CD14-positive monocyte (primary cell): Measurements from ENCODE around the gene ALKBH1. TPM values are rescaled to one million over a fixed set of nuclear protein-coding genes. Genes with fewer than 3 reads are reported as not detected.

Experiments
- DNase-seq, 3 donors: peaks; one replicate each; pipeline ENCODE4 v3.0.0-alpha.2; 2011 to 2022
- H2AFZ ChIP-seq: 2 replicates; pipeline ENCODE4 v1.6.0; 2012; ENCODE audit warnings: mild to moderate bottlenecking, low read depth, low read length, inconsistent platforms; ENCODE audit not compliant: insufficient read depth, poor library complexity, severe bottlenecking
- H3K27ac ChIP-seq, 2 donors: 1 replicate in 1 of 2; 2 replicates in 1 of 2; pipeline ENCODE4 v1.5.1; 2012 to 2013; ENCODE audit warnings: low read length in 2 of 2, control low read depth in 1 of 2, inconsistent platforms in 1 of 2, low read depth in 1 of 2, mild to moderate bottlenecking in 1 of 2
- H3K27me3 ChIP-seq, 2 donors: one replicate each; pipeline versions ENCODE4 v1.6.0 to v1.6.1; 2011 to 2013; ENCODE audit warnings: low read length in 2 of 2; ENCODE audit not compliant: control insufficient read depth in 2 of 2, insufficient read depth in 2 of 2
- H3K36me3 ChIP-seq, 2 donors: replicated peaks in 1 of 2; 1 replicate in 1 of 2; 2 replicates in 1 of 2; pipeline versions ENCODE4 v1.5.1 to v1.6.1; 2012 to 2013; ENCODE audit warnings: low read length in 2 of 2, control low read depth in 1 of 2, inconsistent platforms in 1 of 2, mild to moderate bottlenecking in 1 of 2; ENCODE audit not compliant: insufficient read depth in 2 of 2, control insufficient read depth in 1 of 2
- H3K4me1 ChIP-seq, 2 donors: 1 replicate in 1 of 2; 2 replicates in 1 of 2; pipeline versions ENCODE4 v1.5.1 to v1.6.1; 2012 to 2013; ENCODE audit warnings: low read length in 2 of 2, control low read depth in 1 of 2, inconsistent platforms in 1 of 2, mild to moderate bottlenecking in 1 of 2, moderate library complexity in 1 of 2; ENCODE audit not compliant: insufficient read depth in 2 of 2, control insufficient read depth in 1 of 2
- H3K4me2 ChIP-seq: replicated peaks from 2 replicates; pipeline ENCODE3; 2012; ENCODE audit warnings: low read length, moderate library complexity, mild to moderate bottlenecking; ENCODE audit not compliant: poor library complexity, severe bottlenecking; ENCODE audit errors: extremely low read depth
- H3K4me3 ChIP-seq, 3 experiments: fragments of 200-600 bp in 1 of 3; sonication (generic) in 1 of 3; replicated peaks in 1 of 3; 1 replicate in 2 of 3; 2 replicates in 1 of 3; pipeline ENCODE4 v1.5.1; 2011 to 2013; ENCODE audit warnings: low read length in 3 of 3, mild to moderate bottlenecking in 3 of 3, control low read depth in 2 of 3, low read depth in 2 of 3, inconsistent platforms in 1 of 3, moderate library complexity in 1 of 3
- H3K79me2 ChIP-seq: 2 replicates; pipeline ENCODE4 v1.6.0; 2012; ENCODE audit warnings: mild to moderate bottlenecking, control low read depth, inconsistent platforms, low read length, moderate library complexity; ENCODE audit not compliant: insufficient read depth
- H3K9ac ChIP-seq: 2 replicates; pipeline ENCODE4 v1.6.0; 2017; ENCODE audit warnings: low read length, mild to moderate bottlenecking; ENCODE audit not compliant: insufficient read depth, poor library complexity, severe bottlenecking
- H3K9me3 ChIP-seq, 2 donors: replicated peaks in 1 of 2; 1 replicate in 1 of 2; 2 replicates in 1 of 2; pipeline versions ENCODE4 v1.5.1 to v1.6.1; 2012 to 2013; ENCODE audit warnings: low read length in 2 of 2, control low read depth in 1 of 2; ENCODE audit not compliant: control insufficient read depth in 1 of 2, insufficient read depth in 1 of 2
- H4K20me1 ChIP-seq: 2 replicates; pipeline ENCODE4 v1.6.0; 2012; ENCODE audit warnings: mild to moderate bottlenecking, low read length, control low read depth, moderate library complexity; ENCODE audit not compliant: insufficient read depth
- H3K27ac Mint-ChIP-seq, 7 donors: one replicate each; pipeline ENCODE4 v1.8.0; 2020; ENCODE audit warnings: mild to moderate bottlenecking in 7 of 7, mixed read lengths in 7 of 7, moderate library complexity in 6 of 7, inconsistent platforms in 2 of 7
- H3K27me3 Mint-ChIP-seq, 3 donors: one replicate each; pipeline ENCODE4 v1.8.0; 2021 to 2022; ENCODE audit warnings: low read depth in 3 of 3, mild to moderate bottlenecking in 3 of 3, mixed read lengths in 3 of 3, moderate library complexity in 3 of 3, inconsistent platforms in 1 of 3
- H3K36me3 Mint-ChIP-seq, 2 donors: one replicate each; pipeline ENCODE4 v1.8.0; 2020; ENCODE audit warnings: mixed read lengths in 2 of 2, inconsistent platforms in 1 of 2, mild to moderate bottlenecking in 1 of 2
- H3K4me1 Mint-ChIP-seq: one replicate; pipeline ENCODE4 v1.8.0; 2020; ENCODE audit warnings: mild to moderate bottlenecking, mixed read lengths
- H3K4me3 Mint-ChIP-seq, 2 donors: one replicate each; pipeline ENCODE4 v1.8.0; 2020; ENCODE audit warnings: mild to moderate bottlenecking in 2 of 2, mixed read lengths in 2 of 2, moderate library complexity in 1 of 2
- H3K9me3 Mint-ChIP-seq, 7 donors: one replicate each; pipeline ENCODE4 v1.8.0; 2020 to 2022; ENCODE audit warnings: mixed read lengths in 7 of 7, mild to moderate bottlenecking in 6 of 7, moderate library complexity in 6 of 7, inconsistent platforms in 2 of 7
- WGBS: methylation state at CpG from one replicate; pipeline ENCODE4 v1.1.5; 2013; ENCODE audit warnings: missing lambda C conversion rate; ENCODE audit not compliant: insufficient coverage; 5-methylcytosine and 5-hydroxymethylcytosine counted together
- intact Hi-C, 2 donors: fragments of 100-400 bp; cut with micrococcal nuclease; formaldehyde crosslinking; loops; one replicate each; pipeline versions ENCODE4 v1.15.0 to v1.15.1; 2023
- polyA plus RNA-seq, 3 donors: library from polyadenylated mRNA; depleted of rRNA in 1 of 3; unstranded in 2 of 3; stranded (reverse) in 1 of 3; fragments of 300-500 nt in 2 of 3; fragments of >200 nt in 1 of 3; fragmentation: Illumina TruSeq in 2 of 3; gene quantifications; 1 replicate in 2 of 3; 2 replicates in 1 of 3; pipeline ENCODE4 v1.2.3, GENCODE V29; 2012 to 2021
- TF ChIP-seq, protein P1 (sequence below): fragments of 200-600 bp; IDR thresholded peaks from one replicate; pipeline ENCODE4 v1.8.0; 2022; ENCODE audit warnings: antibody characterized with exemption, mild to moderate bottlenecking

Gene ALKBH1
- polyA plus RNA-seq, 3 donors = 3.4 to 4.5 (median 4.2) TPM

DNA sequence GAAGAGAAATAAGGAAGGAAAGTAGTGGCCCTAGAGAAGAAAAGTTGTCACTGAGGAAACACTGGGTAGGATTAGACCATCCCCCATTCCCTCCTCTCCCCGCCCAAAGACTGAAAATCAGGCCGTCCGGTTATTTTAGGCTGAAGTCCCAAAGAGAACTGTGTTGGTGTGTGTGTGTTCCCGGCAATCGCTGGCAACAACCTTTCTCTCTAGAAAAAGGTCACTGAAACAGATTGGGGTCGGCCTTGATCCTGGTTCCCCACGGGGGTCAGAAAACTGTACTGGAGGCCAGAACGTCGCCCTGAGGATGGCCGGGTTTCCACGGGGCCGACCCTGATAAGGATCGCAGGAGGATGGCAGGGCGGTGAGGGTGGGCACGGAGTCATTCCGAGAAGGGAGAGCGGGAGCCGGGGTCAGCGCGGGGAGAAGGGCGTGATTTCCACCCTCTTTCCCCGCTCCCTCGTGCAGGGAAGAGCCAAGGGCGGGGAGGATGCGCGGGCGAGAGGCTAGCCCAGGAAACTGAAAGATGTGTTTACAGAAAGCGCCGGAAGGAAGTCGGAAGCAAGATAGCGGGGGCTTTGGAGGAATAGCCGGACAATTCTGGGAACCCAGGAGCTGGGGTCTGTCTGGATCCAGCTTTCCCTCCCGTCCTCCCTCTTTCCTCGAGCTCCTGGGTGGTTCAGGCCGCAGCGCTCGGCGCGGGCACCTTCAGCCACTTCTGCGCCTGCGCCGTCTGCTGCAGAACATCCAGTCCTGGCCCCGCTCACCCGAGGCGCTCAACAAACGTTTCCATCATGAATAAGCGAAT is 66.1 kb downstream of the ALKBH1 start:
- DNase-seq = peak; percentile 61 to 77 (median 69)
- H3K4me1 ChIP-seq = peaks cover 28 to 45% of the 10 kb centered on the region in 2 donors
- no peaks in the 10 kb centered on the region for H3K27me3 Mint-ChIP-seq
- peak overlapping the region; percentile 75 for H3K9ac ChIP-seq
- peak overlapping the region; percentile 92 for H3K4me2 ChIP-seq
- H3K27me3 ChIP-seq = no peaks in the 10 kb centered on the region
- 4% methylated on average over 29 of the region's 47 CpGs for WGBS
- H3K27ac ChIP-seq = peak overlapping the region; percentile 92 to 95
- no peaks in the 10 kb centered on the region for H4K20me1 ChIP-seq
- intact Hi-C loops = no loop called here
- no peaks in the 10 kb centered on the region for H3K79me2 ChIP-seq
- peaks cover 2 to 4% of the 10 kb centered on the region in 2 donors for H3K36me3 Mint-ChIP-seq
- H3K4me1 Mint-ChIP-seq = peaks cover 38% of the 10 kb centered on the region
- peak overlapping the region; percentile 91 for H2AFZ ChIP-seq
- H3K4me3 ChIP-seq = peak overlapping the region; percentile 71 to 87 (median 76)
- H3K4me3 Mint-ChIP-seq = peak overlapping the region; percentile 91 to 93
- H3K9me3 Mint-ChIP-seq = peaks cover 0 to 4% (median 2%) of the 10 kb centered on the region in 7 donors
- no peaks in the 10 kb centered on the region for H3K9me3 ChIP-seq
- no peaks in the 10 kb centered on the region for H3K36me3 ChIP-seq
- TF ChIP-seq, protein P1, sequence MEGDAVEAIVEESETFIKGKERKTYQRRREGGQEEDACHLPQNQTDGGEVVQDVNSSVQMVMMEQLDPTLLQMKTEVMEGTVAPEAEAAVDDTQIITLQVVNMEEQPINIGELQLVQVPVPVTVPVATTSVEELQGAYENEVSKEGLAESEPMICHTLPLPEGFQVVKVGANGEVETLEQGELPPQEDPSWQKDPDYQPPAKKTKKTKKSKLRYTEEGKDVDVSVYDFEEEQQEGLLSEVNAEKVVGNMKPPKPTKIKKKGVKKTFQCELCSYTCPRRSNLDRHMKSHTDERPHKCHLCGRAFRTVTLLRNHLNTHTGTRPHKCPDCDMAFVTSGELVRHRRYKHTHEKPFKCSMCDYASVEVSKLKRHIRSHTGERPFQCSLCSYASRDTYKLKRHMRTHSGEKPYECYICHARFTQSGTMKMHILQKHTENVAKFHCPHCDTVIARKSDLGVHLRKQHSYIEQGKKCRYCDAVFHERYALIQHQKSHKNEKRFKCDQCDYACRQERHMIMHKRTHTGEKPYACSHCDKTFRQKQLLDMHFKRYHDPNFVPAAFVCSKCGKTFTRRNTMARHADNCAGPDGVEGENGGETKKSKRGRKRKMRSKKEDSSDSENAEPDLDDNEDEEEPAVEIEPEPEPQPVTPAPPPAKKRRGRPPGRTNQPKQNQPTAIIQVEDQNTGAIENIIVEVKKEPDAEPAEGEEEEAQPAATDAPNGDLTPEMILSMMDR = no peak
- peak overlapping the region; percentile 95 to 99 (median 97) for H3K27ac Mint-ChIP-seq

DNA sequence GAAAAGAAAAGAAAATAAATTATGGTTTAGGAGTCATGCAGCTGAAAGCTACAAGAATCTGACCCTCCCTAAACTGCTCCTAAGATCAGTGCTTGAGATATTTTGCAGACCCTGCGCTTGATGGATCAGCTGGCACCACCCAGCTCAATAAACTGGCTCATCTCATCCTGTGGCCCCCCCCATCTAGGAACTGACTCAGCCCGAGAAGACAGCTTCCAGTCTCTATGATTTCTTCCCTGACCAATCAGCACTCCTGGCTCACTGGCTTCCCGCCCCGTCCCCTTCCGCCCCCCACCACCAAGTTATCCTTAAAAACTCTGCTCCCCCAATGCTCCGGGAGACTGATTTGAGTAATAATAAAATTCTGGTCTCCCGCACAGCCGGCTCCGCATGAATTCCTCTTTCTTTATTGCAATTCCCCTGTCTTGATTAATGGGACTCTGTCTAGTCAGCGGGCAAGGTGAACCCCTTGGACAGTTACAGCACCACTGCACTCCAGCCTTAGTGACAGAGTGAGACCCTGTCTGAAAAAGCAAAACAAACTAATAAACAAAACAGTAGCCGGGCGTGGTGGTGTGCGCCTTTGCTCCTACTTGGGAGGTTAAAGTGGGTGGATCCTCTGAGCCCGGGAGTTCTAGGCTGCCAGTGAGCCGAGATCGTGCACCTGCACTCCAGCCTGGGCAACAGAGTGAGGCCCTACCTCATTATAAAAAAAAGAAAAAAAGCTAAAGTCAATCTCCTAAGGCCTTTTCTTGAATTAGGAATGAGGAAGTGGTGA is 66.9 kb downstream of the ALKBH1 start:
- TF ChIP-seq, protein P1 = no peak
- intact Hi-C loops = no loop called here
- H3K4me3 Mint-ChIP-seq = peak overlapping the region; percentile 91 to 93
- Histone ChIP-seq H3K4me1 (peaks cover 28 to 45% of the 10 kb centered on the region in 2 donors), H3K27ac (peak overlapping the region; percentile 92 to 95), H3K27me3 (no peaks in the 10 kb centered on the region), H2AFZ (peak overlapping the region; percentile 91), H3K9me3 (no peaks in the 10 kb centered on the region), H3K4me3 (peak overlapping the region; percentile 71 to 87 (median 76)), H4K20me1 (no peaks in the 10 kb centered on the region), H3K79me2 (no peaks in the 10 kb centered on the region), H3K4me2 (peak overlapping the region; percentile 92), H3K9ac (peak overlapping the region; percentile 75), H3K36me3 (no peaks in the 10 kb centered on the region)
- H3K36me3 Mint-ChIP-seq = peaks cover 2 to 4% of the 10 kb centered on the region in 2 donors
- WGBS = 20% methylated on average over 1 of the region's 16 CpGs
- peaks cover 0 to 4% (median 2%) of the 10 kb centered on the region in 7 donors for H3K9me3 Mint-ChIP-seq
- peak in 2 of 3 donors; percentile 26 to 38 for DNase-seq
- H3K4me1 Mint-ChIP-seq = peaks cover 38% of the 10 kb centered on the region
- H3K27ac Mint-ChIP-seq = peak overlapping the region; percentile 95 to 99 (median 97)
- H3K27me3 Mint-ChIP-seq = no peaks in the 10 kb centered on the region
